ENCODE data around the gene TNNT3.

DNA sequence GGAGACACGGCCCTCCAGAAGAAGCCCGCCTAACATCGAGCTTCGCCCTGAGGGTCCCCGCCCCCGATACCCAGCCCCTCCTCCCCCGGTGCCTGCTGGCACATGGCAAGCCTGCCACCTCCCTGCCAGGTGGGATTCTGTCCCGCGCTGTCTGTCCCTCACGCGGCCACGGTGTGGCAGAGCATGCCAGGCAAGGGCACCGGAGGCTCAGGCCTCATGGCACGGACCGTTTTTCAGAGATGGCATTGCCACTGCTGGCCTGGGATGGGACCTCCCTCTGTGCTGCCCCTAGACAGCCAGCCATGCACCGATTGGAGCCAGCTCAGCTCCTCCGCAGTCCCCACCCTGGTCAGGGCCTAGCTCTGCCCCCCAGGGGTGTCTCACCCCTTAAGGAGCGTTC lies 47.0 kb downstream of the TNNT3 start:
- TF ChIP-seq EZH2phosphoT487 (IDR thresholded peaks at IDR 0.05; ENCODE audit: insufficient read depth, low read depth) = no peak
- TF ChIP-seq EZH2 (IDR thresholded peaks at IDR 0.05; ENCODE audit: insufficient read depth, poor library complexity, severe bottlenecking) = no peak
